Inferior parietal cortex (tissue), 1 donor: ENCODE results near the gene LGALS12.
"Not testable (repeated sequence)": the region's sequence is repeated elsewhere in the genome, so short reads cannot be mapped to it uniquely, and the experiment has no call there.

Experiments
- DNase-seq: peaks from one replicate; pipeline ENCODE4 v3.0.0-alpha.2; 2016; ENCODE audit errors: extremely low spot score

LGALS12 gene

DNA sequence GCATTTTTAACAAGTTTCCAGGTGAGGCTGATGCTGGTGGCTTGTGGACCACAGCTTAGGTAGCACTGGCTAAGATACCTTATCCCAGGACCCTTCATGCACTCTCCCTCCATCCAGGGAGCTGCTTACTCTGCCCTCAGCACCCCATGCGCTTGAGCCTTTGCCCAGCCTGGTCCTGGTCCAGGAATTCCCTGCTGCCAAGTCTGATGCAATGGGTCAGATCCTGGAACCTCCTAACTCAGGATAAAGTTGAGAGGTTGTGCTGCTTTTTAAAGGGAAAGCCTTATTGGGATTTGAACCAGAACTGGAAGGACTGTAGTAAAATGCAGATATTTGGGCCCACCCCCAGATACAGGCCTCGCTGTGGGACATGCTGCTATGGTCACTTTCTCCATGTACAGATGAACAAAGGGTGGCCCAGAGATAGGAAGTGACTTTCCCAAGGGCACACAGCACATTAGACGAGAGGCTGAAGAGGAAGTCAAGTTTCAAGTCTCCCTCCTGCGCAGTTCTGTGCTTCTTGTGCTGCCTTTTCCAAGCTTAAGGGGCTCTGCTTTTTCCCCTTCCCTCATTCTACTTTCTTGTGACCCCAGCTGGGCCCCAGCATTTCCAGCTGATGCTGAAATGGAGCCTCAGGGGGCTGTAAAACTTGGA lies 824 bp upstream of the LGALS12 start:
- DNase-seq = no peak

DNA sequence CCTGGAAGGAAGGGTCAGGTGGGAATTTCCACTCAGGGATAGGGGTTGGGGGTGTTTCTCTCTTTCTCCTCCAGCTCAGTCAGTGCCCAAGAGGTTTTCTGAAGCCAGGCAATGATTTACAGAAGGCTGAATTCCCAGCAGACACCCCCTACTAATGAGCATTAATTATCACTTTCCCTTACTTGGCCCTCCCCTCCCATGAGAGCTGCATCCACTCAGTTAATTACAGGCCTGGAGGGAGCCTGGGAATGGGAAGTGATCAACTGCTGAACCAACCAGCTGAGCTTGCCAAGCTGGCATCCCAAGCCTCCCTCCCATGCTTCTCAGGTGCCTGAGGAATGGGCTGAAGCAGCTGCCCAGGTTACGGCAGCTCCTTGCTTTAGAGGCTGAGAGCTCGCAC lies 992 bp downstream of the LGALS12 start:
- DNase-seq = no peak

DNA sequence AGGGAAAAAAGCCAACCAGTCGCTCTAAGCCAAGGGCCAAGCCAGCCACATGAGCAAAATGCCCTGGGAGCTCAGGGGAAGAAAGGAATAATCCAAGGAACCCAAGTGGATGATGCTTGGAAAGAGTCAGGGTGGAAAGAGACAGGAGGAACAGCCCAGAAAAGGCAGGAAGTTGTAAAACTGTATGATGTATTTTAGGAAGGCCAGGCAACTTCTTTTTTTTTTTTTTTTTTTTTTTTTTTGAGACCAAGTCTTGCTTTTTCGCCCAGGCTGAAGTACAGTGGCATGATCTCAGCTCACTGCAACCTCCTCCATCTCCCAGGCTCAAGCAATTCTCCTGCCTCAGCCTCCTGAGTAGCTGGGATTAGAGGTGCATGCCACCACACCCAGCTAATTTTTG lies 1.6 kb downstream of the LGALS12 start:
- DNase-seq = no peak

DNA sequence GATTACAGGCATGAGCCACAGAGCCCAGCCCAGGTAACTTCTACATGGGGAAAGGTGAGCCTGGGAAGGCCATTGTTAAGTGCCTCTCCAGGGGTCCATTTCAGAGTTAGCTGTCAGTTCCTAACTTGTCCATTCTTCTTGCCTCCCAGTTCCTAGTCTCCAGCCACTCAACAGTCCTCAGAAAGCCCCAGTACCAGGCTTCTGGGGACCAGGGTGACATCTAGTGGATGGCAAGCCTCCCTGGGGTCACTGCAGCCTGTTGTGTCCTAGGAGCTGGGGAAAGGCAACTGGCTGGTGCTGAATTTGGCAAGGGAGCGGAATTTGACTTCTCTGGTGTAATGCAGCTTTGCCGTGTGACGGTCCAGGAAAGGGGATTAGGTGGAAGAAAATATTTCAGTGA lies 2.1 kb downstream of the LGALS12 start:
- peak; percentile 82 for DNase-seq

DNA sequence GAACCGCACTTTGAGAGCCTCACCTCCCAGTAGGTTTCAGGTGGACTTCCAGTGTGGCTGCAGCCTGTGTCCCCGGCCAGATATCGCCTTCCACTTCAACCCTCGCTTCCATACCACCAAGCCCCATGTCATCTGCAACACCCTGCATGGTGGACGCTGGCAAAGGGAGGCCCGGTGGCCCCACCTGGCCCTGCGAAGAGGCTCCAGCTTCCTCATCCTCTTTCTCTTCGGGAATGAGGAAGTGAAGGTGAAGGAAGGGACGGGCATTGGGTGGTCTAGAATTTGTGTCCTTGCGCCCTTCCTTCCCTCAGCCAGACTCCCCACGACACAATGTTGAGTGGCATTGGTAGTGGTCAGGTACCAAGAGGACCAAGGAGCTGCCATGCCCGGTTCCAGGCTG lies 2.9 kb downstream of the LGALS12 start:
- DNase-seq = no peak

DNA sequence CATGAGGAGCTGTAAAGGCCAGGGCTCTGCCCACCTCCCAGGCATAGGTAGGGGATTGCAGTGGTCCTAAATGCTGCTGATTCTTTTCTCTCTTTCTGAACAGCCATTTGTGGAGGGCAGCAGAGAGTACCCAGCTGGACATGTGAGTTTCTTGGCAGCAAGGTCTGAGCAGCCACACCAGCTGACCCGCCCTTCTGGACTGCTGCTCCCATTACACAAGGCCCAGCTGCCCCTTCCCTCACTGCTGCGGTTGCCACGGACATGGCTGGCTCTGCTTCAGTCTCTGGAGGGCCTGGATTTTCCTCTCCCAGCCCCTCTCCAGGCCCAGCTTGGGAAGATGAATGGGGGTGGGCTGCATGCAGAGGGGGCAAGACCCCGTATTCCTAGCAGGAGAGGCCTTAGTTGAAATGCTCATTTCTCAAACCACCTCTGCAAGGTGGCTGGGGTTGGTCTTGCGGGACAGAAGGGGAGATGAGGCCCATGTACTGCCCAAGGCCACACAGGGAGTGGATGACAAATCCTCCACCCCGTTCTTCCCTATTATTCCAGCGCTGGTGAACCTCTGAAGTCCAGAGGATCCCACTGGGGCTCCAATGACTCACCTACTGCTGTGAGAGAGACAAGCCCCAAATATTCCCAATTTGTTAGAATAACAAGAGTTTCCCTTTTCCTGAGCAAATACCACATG lies 4.6 kb downstream of the LGALS12 start:
- peak; percentile 79 for DNase-seq

DNA sequence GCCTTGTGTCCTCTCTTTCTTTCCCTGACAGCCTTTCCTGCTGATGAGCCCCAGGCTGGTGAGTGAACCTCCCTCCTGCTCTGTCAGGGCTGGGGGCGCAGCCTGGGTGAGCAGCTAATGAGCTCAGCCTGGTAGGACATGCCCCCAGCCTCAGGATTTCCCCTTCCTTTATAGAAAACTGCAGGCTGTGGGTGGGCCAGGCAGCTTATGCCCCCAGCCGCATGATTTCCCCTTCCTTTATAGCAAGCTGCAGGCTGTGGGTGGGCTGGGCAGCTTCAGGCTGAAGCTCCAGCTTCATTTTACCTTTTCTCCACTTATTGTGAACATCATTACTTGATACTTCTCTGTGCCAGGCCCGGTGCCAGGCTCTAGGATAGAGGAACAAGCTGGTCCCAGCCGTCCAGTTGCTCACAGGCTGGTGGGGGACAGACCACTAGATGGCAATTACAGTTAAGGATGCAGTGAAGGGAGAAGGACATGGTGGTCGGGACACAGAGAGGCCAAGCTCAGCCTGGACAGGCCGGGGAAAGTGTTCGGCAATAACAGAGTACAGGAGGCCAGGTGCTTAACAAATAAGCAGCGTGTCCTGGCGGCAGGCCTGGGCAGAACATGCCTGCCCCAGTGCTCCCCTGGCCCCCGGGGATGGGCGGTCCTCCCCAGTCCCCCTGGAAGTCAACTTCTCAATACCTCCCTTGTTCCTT lies 5.3 kb downstream of the LGALS12 start:
- DNase-seq = no peak

DNA sequence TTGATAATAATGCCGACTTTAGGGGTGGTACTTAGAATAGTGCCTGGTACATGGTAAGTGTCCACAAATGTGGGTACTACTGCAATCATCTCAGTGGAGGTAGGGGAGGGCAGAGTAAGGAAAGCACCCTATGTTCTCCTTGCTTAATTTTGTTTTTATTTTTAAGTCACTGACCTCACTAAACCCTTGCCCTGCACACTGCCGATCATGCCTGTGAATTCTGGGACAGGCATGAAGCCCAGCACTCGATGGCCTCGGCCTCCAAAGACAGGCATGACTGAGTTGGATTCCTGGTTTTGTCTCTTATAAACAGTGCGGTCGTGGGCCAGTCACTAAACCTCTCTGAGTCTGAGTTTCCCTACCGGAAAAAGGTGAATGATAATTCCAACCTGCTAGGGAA lies 6.9 kb downstream of the LGALS12 start:
- no peak for DNase-seq

DNA sequence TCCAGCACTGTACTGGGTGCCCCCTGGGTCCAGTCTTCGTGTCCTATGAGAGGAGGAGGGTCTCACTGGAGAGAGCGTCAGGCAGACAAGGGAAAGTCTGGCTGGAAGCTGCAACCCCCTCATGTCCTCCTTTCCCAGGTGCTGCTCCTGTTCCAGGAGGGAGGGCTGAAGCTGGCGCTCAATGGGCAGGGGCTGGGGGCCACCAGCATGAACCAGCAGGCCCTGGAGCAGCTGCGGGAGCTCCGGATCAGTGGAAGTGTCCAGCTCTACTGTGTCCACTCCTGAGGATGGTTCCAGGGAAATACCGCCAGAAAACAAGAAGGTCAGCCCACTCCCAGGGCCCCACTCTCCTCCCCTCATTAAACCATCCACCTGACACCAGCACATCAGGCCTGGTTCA lies 10.2 kb downstream of the LGALS12 start:
- DNase-seq = no peak

DNA sequence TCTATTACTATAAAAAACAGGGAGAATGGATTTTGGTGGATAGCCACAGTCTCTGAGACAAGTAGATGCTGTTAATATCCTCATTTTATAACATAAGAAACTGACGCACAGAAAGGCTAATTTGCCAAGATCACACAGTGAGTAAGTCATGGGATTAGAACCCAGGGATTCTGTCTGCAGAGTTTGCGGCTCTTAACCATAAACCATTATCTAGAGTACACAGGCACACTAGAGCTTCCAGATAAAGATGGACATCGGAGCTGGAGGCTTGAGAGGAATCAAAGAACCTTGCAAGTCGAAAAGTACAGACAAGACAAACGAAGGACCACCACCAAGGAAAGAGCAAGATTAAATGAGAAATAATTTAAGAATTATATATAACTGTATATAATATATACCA lies 11.3 kb downstream of the LGALS12 start:
- no peak for DNase-seq

DNA sequence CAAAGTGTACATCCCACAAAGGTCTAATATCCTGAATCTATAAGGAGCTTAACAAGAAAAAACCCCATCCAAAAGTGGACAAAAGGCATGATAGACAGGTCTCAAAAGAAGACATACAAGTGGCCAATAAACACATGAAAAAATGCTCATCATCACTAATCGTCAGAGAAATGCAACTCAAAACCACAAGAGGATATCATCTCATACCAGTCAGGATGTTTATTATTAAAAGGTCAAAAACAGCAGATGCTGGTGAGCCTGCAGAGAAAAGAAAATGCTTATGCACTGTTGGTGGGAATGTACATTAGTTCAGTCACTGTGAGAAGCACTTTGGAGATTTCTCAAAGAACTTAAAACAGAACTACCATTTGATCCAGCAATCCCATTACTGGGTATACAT lies 12.7 kb downstream of the LGALS12 start:
- no peak for DNase-seq

DNA sequence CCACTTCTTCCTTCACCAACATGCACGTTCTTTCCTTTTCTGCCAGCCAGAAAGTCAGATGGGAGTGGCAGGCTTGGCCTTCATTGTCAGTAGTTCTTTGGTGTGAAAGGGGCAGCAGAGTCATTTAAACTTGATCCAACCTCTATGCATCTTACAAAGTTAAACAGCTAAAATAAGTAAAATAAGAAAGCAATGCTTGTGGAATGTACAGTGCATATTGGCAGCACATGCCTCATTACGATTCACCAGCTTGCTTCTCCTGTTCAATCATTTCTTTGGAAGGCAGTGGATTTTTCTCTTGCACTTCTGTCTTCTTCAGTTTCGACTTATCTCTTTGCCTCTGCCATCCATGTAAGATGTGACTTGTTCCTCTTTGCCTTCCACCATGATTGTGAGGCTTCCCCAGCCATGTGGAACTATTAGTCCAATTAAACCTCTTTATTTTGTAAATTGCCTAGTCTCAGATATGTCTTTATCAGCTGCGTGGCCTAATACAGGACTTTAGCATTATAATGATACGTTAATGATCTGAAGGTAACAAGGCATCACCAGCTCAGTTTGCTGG lies 14.8 kb downstream of the LGALS12 start:
- DNase-seq = no peak

DNA sequence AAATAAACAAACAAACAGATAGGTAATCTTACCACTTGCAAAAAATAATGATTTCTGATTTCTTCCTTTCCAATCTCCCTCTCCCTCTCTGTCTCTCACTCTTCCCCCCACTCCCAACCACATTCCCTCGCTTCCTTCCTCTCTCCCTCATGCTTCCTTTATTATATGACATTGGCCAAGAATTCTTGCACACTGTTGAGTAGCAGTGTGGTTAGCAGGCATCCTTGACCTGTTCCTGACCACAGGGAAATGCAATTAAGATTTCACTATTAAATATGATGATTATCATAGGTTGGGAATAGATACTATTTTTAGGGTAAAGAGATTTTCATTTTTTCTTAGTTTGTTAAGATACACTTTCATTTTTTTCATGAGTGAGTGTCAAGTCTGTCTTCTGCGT lies 16.0 kb downstream of the LGALS12 start:
- no peak for DNase-seq

DNA sequence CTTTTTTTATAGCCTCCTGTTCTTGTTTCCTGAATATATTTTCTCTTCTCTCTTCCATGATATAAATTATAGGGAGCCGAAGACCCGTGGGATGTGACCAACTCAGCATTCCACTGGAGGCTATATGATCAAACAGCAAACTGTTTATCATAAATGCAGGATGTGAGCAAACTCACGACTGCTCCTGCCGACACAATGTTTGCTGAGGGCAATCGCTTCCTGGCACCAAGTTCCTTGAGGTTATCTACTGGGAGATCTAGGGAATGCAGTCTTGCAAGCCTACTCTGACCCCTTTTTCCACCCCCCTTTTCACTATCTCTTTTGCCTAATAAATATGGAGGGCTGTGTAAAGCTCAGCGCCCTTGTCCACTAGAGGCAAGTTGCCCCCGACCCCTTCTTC lies 17.3 kb downstream of the LGALS12 start:
- DNase-seq = no peak

DNA sequence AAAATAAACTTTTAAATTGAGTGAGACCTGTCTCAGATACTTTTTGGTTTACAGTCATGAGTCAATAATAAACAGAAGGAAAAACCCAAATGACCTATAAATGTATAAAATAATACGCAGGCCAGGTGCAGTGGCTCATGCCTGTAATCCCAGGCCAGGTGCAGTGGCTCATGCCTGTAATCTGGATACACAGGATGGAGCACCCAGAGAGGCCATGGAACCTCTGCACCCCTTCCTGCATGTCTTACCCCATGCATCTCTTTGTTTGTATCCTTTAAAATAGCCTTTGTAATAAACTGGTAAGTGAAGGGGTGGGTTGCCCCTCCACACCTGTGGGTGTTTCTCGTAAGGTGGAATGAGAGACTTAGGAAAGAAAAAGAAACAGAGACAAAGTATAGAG lies 21.8 kb downstream of the LGALS12 start:
- no peak for DNase-seq

DNA sequence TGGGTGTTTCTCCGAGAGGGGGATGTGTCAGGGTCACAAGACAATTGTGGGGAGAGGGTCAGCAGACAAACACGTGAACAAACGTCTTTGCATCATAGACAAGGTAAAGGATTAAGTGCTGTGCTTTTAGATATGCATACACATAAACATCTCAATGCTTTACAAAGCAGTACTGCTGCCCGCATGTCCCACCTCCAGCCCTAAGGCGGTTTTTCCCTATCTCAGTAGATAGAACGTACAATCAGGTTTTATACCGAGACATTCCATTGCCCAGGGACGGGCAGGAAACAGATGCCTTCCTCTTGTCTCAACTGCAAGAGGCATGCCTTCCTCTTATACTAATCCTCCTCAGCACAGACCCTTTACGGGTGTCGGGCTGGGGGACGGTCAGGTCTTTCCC lies 22.3 kb downstream of the LGALS12 start:
- not testable (repeated sequence) for DNase-seq

DNA sequence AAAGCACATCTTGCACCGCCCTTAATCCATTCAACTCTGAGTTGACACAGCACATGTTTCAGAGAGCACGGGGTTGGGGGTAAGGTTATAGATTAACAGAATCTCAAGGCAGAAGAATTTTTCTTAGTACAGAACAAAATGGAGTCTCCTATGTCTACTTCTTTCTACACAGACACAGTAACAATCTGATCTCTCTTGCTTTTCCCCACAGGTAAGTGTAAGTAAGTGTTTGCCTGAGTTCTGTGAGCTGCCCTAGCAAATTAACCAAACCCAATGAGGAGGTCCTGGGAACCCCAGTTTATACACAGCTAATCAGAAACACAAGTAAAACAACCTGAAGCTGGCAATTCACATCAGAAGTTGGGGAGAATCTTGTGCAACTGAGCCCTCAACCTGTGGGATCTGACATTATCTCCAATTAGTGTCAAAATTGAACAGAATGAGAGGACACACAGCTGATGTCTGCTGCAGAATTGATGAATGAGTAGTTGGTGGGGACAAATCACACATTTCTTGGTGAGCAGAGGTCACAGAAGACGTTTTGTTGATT lies 22.9 kb downstream of the LGALS12 start:
- DNase-seq = not testable (repeated sequence)

DNA sequence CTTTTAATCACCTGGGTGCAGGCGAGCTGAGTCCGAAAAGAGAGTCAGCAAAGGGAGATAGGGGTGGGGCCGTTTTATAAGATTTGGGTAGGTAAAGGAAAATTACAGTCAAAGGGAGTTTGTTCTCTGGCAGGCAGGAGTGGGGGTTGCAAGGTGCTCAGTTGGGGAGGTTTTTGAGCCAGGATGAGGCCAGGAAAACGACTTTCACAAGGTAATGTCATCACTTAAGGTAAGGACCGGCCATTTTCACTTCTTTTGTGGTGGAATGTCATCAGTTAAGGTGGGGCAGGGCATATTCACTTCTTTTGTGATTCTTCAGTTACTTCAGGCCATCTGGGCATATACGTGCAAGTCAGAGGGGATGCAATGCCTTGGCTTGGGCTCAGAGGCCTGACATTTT lies 23.5 kb downstream of the LGALS12 start:
- not testable (repeated sequence) for DNase-seq

DNA sequence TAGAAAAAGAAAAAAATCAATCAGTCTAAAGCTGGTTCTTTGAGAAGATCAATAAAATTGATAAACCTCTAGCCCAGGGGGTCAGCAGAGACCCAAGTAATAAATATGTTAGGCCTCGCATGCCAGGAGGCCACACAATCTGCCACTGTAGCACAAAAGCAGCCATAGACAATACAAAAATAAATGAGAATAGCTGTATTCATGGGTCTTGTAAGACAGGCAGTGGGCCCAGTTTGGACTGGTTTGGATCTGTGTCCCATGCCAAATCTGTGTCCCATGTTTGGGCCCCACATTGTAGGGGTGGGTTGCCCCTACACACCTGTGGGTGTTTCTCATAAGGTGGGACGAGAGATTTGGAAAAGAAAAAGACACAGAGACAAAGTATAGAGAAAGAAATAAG lies 24.1 kb downstream of the LGALS12 start:
- peak; percentile 61 for DNase-seq

DNA sequence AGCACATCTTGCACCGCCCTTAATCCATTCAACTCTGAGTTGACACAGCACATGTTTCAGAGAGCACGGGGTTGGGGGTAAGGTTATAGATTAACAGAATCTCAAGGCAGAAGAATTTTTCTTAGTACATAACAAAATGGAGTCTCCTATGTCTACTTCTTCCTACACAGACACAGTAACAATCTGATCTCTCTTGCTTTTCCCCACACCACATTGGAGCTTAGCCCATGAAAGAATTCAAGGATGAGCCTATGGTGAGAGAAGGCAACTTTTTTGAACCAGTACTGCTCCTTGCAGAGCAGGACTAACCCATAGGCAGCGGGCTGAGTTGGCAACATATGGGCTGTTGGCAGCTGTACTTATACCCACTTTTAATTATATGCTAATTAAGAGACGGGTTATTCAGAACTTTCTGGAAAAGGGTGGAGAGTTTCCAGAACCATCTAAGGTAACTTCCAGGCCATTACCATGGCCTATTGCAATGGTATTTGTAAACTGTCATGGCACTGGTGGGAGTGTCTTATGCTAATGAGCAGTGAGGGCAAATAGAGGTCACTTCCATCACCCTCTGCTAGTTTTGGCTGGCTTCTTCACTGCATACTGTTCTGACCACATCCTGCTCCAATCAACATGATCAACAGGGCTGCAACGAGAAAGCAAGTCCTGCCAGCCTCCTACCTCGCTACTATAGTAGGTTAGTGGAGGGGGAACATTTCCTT lies 25.3 kb downstream of the LGALS12 start:
- not testable (repeated sequence) for DNase-seq

DNA sequence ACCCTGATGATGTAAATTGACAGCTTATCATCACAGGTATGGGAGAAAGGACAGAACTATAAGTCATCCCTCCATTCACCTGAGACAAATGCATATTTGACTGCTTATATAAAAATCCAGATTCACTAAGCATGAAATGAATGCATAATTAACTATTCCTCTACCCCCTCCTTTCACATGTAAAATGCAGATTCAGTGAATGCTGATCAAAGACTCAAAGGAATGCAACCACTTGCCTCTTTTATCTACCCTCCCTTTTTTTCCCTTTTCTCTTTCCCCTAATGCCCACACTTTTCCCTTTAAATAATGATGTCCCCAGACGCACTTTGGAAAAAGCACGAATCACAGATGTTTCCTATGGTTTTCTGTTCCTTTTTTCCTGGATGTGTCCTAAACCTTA lies 26.2 kb downstream of the LGALS12 start:
- no peak for DNase-seq
